GM20000 (cell line): Measurements from ENCODE around the gene LIN28A.
"Not testable (repeated sequence)": the region's sequence is repeated elsewhere in the genome, so short reads cannot be mapped to it uniquely, and the experiment has no call there.

Source experiments
- DNase-seq: peaks from one replicate; pipeline ENCODE4 v3.0.0; 2012; ENCODE audit warnings: low spot score
- TF ChIP-seq, protein P1 (sequence below): IDR thresholded peaks from 2 replicates; pipeline ENCODE4 v1.5.1; 2012; ENCODE audit warnings: mild to moderate bottlenecking, control low read depth; ENCODE audit errors: extremely low read depth, missing control alignments

The LIN28A gene

DNA sequence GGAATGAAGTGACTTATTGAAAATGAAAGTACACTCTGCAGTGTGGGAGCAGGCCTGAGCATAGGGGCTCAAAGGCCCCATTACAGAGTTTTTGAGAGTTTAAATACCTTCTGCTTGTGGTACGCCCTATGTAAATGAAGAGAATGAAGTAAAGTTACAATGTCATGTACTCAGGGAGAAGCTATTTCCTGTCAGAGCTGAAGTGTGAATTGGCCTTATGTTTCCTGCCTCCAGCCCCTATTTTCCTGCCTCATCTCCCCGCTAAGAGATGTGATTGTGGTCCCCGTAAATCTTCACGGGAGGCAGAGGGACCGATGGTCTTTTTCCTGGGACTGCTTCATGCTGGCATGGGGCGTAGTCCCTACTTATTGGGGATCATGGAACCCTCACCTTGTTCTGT is 35.5 kb upstream of the LIN28A start:
- TF ChIP-seq, protein P1, sequence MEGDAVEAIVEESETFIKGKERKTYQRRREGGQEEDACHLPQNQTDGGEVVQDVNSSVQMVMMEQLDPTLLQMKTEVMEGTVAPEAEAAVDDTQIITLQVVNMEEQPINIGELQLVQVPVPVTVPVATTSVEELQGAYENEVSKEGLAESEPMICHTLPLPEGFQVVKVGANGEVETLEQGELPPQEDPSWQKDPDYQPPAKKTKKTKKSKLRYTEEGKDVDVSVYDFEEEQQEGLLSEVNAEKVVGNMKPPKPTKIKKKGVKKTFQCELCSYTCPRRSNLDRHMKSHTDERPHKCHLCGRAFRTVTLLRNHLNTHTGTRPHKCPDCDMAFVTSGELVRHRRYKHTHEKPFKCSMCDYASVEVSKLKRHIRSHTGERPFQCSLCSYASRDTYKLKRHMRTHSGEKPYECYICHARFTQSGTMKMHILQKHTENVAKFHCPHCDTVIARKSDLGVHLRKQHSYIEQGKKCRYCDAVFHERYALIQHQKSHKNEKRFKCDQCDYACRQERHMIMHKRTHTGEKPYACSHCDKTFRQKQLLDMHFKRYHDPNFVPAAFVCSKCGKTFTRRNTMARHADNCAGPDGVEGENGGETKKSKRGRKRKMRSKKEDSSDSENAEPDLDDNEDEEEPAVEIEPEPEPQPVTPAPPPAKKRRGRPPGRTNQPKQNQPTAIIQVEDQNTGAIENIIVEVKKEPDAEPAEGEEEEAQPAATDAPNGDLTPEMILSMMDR: no peak
- no peak for DNase-seq

DNA sequence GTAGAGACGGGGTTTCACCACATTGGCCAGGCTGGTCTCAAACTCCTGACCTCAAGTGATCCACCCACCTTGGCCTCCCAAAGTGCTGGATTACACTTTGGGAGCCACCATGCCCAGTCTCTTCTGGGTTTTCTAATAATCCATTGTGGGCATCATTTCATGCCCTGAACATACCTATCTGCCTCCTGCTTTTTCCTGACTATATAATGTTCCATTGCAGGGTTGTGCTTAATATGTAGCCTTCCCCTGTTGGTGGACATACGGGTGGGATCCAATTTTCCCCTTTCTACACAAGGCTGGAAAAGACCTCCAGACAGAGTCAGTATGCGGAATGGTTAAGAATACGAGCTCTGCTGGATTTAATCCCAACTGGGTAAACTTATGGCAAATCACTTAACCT is 34.6 kb upstream of the LIN28A start:
- TF ChIP-seq, protein P1: no peak
- DNase-seq: no peak

DNA sequence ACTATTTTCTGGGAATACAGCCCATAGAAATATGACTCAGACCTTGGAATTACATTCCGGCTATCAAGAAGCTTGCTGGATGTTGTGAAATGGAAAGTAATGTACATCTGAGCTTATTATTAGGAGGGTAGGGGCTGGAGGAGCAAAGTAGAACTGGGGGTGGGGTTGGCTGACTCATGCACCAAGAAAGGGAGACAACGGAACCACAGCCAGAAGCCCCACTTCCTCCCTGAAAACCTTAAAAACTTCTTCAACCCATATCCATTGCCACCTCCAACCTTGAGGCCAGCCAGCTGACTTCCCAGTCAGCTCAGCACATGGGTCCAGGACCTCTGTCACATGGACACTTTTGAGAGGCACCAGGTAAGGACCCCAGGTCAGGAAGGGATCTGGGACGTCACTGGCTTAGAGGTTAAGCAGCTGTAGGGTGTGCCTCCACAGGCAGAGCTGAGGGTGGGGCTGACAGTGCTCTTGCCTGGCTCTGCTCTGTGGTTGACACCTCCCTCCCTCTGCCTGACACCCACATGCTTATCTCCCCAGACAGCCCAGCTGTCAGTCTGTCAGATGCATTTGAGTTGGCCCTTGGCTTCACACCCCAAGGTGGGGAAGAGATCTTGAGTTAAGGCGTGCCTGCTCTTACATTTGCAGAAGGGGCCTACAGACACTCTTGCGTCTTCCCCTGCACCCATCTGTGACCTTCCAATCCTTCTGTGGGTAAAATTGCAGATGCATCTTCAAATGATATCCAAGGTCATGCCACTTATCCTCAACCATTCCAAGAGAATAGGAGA is 32.3 kb upstream of the LIN28A start:
- DNase-seq: peak; percentile 84
- TF ChIP-seq, protein P1: no peak

- TF ChIP-seq, protein P1: no peak
- DNase-seq: no peak
Measured at GRCh38 chr1:26378879-26379251, 31.8 kb upstream of the LIN28A start.

- DNase-seq: no peak
- TF ChIP-seq, protein P1: no peak
Measured at GRCh38 chr1:26384076-26384475, 26.5 kb upstream of the LIN28A start.

- DNase-seq: not testable (repeated sequence)
Measured at GRCh38 chr1:26385063-26385462, 25.6 kb upstream of the LIN28A start.

GRCh38 chr1:26387447-26387846 is 23.2 kb upstream of the LIN28A start:
- TF ChIP-seq, protein P1: no peak
- DNase-seq: no peak
